MCF 10A (cell line): ENCODE data around the gene KAZN. TPM values are rescaled to one million over a fixed set of nuclear protein-coding genes. Genes with fewer than 3 reads are reported as not detected.

Experiments used
- BruUV-seq: library from RNA; stranded (reverse); fragments of 400-500 nt; replicated peaks from 2 replicates; lab custom pipeline; 2021; lab: Mats Ljungman, UMichigan
- CTCF ChIA-PET: fragments of 300-600 bp; sonication (Branson Sonifier 250); formaldehyde crosslinking; extraction: SDS; loops from one replicate; lab custom pipeline; 2021; ENCODE audit warnings: antibody characterized with exemption, inconsistent platforms; lab: Yijun Ruan, JAX
- POLR2A ChIA-PET: fragments of 300-600, 350-650 bp; sonication (Branson Sonifier 250); formaldehyde crosslinking; extraction: SDS; loops from one replicate; lab custom pipeline; 2020; ENCODE audit warnings: antibody characterized with exemption, inconsistent platforms; lab: Yijun Ruan, JAX
- DNase-seq: peaks from one replicate; pipeline ENCODE4 v3.0.0-alpha.2; 2018; ENCODE audit not compliant: unreplicated experiment
- H3K27ac Mint-ChIP-seq: one replicate; pipeline ENCODE4 v1.8.0; 2022; ENCODE audit warnings: mild to moderate bottlenecking, low read depth, mixed read lengths; ENCODE audit not compliant: unreplicated experiment
- H3K27me3 Mint-ChIP-seq: one replicate; pipeline ENCODE4 v1.8.0; 2022; ENCODE audit warnings: mixed read lengths; ENCODE audit not compliant: insufficient read depth, unreplicated experiment
- H3K36me3 Mint-ChIP-seq: one replicate; pipeline ENCODE4 v1.8.0; 2022; ENCODE audit warnings: mild to moderate bottlenecking, moderate library complexity, mixed read lengths; ENCODE audit not compliant: insufficient read depth, unreplicated experiment
- H3K4me1 Mint-ChIP-seq: one replicate; pipeline ENCODE4 v1.8.0; 2022; ENCODE audit warnings: mixed read lengths; ENCODE audit not compliant: insufficient read depth, unreplicated experiment
- H3K4me3 Mint-ChIP-seq: one replicate; pipeline ENCODE4 v1.8.0; 2022; ENCODE audit warnings: mild to moderate bottlenecking, moderate library complexity, mixed read lengths; ENCODE audit not compliant: unreplicated experiment
- H3K9me3 Mint-ChIP-seq: one replicate; pipeline ENCODE4 v1.8.0; 2022; ENCODE audit warnings: mixed read lengths; ENCODE audit not compliant: unreplicated experiment
- intact Hi-C: fragments of 100-400 bp; cut with micrococcal nuclease; formaldehyde crosslinking; loops from 2 replicates; pipeline ENCODE4 v1.14.1; 2022
- total RNA-seq: library from RNA; stranded (reverse); gene quantifications from 2 replicates; pipeline ENCODE4 v1.2.3, GENCODE V29; 2022
- TF ChIP-seq, protein P1 (sequence below): fragments of 200-600 bp; IDR thresholded peaks from one replicate; pipeline ENCODE4 v1.8.0; 2022; ENCODE audit warnings: antibody characterized with exemption, mild to moderate bottlenecking; ENCODE audit not compliant: unreplicated experiment

The KAZN gene
- total RNA-seq, 1 experiment from 2014 or later = 3.3 TPM

GRCh38 chr1:14649976-14650375, 51.5 kb downstream of the KAZN start:
- ChIA-PET POLR2A (no interaction called here), CTCF (interaction anchor here (0.9 kb wide), 1 partner anchor 117 kb away, joined by 3 read pairs; no protein-coding TSS in a partner anchor)
- H3K4me3 Mint-ChIP-seq = no peak overlapping the region
- H3K9me3 Mint-ChIP-seq = peaks cover 7% of the 10 kb centered on the region
- BruUV-seq = no TSS peak
- no peaks in the 10 kb centered on the region for H3K27me3 Mint-ChIP-seq
- H3K4me1 Mint-ChIP-seq = no peaks in the 10 kb centered on the region
- DNase-seq = no peak
- intact Hi-C loops = no loop called here
- H3K36me3 Mint-ChIP-seq = no peaks in the 10 kb centered on the region
- H3K27ac Mint-ChIP-seq = no peak overlapping the region
- TF ChIP-seq, protein P1, sequence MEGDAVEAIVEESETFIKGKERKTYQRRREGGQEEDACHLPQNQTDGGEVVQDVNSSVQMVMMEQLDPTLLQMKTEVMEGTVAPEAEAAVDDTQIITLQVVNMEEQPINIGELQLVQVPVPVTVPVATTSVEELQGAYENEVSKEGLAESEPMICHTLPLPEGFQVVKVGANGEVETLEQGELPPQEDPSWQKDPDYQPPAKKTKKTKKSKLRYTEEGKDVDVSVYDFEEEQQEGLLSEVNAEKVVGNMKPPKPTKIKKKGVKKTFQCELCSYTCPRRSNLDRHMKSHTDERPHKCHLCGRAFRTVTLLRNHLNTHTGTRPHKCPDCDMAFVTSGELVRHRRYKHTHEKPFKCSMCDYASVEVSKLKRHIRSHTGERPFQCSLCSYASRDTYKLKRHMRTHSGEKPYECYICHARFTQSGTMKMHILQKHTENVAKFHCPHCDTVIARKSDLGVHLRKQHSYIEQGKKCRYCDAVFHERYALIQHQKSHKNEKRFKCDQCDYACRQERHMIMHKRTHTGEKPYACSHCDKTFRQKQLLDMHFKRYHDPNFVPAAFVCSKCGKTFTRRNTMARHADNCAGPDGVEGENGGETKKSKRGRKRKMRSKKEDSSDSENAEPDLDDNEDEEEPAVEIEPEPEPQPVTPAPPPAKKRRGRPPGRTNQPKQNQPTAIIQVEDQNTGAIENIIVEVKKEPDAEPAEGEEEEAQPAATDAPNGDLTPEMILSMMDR = no peak

GRCh38 chr1:14650951-14651350, 52.5 kb downstream of the KAZN start:
- Mint-ChIP-seq H3K4me3 (no peak overlapping the region), H3K4me1 (no peaks in the 10 kb centered on the region), H3K9me3 (no peaks in the 10 kb centered on the region), H3K27ac (no peak overlapping the region), H3K36me3 (no peaks in the 10 kb centered on the region), H3K27me3 (no peaks in the 10 kb centered on the region)
- BruUV-seq = no TSS peak
- TF ChIP-seq, protein P1 = no peak
- ChIA-PET CTCF (interaction anchor here (0.8 to 1.0 kb wide), 2 partner anchors 9 to 34 kb away, joined by 3 read pairs; no protein-coding TSS in a partner anchor), POLR2A (interaction anchor here (1.1 kb wide), 1 partner anchor 8 kb away, joined by 5 read pairs; no protein-coding TSS in a partner anchor)
- DNase-seq = no peak
- intact Hi-C loops = no loop called here

GRCh38 chr1:14652840-14653239, 54.4 kb downstream of the KAZN start:
- no peak overlapping the region for H3K4me3 Mint-ChIP-seq
- TF ChIP-seq, protein P1 = no peak
- BruUV-seq = no TSS peak
- DNase-seq = no peak
- CTCF ChIA-PET = interaction anchor here (0.6 kb wide), 1 partner anchor 12 kb away, joined by 3 read pairs; no protein-coding TSS in a partner anchor
- POLR2A ChIA-PET = no interaction called here
- no peak overlapping the region for H3K27ac Mint-ChIP-seq
- no peaks in the 10 kb centered on the region for H3K9me3 Mint-ChIP-seq
- intact Hi-C loops = no loop called here
- no peaks in the 10 kb centered on the region for H3K4me1 Mint-ChIP-seq
- H3K36me3 Mint-ChIP-seq = no peaks in the 10 kb centered on the region
- no peaks in the 10 kb centered on the region for H3K27me3 Mint-ChIP-seq

- Mint-ChIP-seq H3K9me3 (no peaks in the 10 kb centered on the region), H3K4me3 (no peak overlapping the region), H3K36me3 (no peaks in the 10 kb centered on the region), H3K27ac (no peak overlapping the region), H3K4me1 (no peaks in the 10 kb centered on the region), H3K27me3 (no peaks in the 10 kb centered on the region)
- peak; percentile 50 for DNase-seq
- BruUV-seq = no TSS peak
- TF ChIP-seq, protein P1 = no peak
- intact Hi-C loops = no loop called here
- ChIA-PET CTCF (no interaction called here), POLR2A (no interaction called here)
Observed at GRCh38 chr1:14653461-14653960, 55.0 kb downstream of the KAZN start.
